GM12878 (cell line): Measurements from ENCODE around the gene GIMD1. TPM values are rescaled to one million over a fixed set of nuclear protein-coding genes. Genes with fewer than 3 reads are reported as not detected.
A peak's percentile ranks its signal among the peaks of the same experiment; 100 is the strongest.

ENCODE experiments used
- BHLHE40 ChIP-seq, 2 experiments: fragments of 450-650 bp in 1 of 2; IDR thresholded peaks; 2 replicates each; pipeline ENCODE4 v1.6.1; 2011 to 2017; ENCODE audit warnings: low read depth in 2 of 2, borderline replicate concordance in 1 of 2, improper control_type of control experiment in 1 of 2, low read length in 1 of 2, mild to moderate bottlenecking in 1 of 2
- E4F1 ChIP-seq: fragments of 450-650 bp; IDR thresholded peaks from 2 replicates; pipeline ENCODE4 v1.6.1; 2018; ENCODE audit warnings: borderline replicate concordance, mild to moderate bottlenecking; ENCODE audit not compliant: partially characterized antibody
- EGR1 ChIP-seq, 2 experiments: IDR thresholded peaks; 1 replicate in 1 of 2; 2 replicates in 1 of 2; pipeline ENCODE4 v1.6.1; 2011 to 2012; ENCODE audit warnings: low read depth in 2 of 2, low read length in 2 of 2, borderline replicate concordance in 1 of 2, mild to moderate bottlenecking in 1 of 2, moderate library complexity in 1 of 2
- FOXM1 ChIP-seq: IDR thresholded peaks from 2 replicates; pipeline ENCODE4 v1.6.1; 2012; ENCODE audit warnings: low read depth, mild to moderate bottlenecking, inconsistent platforms, low read length, moderate library complexity
- IRF3 ChIP-seq: fragments of 450-650 bp; IDR thresholded peaks from 2 replicates; pipeline ENCODE4 v1.6.1; 2014; ENCODE audit warnings: mild to moderate bottlenecking
- JUND ChIP-seq: IDR thresholded peaks from 2 replicates; pipeline ENCODE4 v1.6.1; 2012; ENCODE audit warnings: low read depth, mild to moderate bottlenecking, low read length, improper control_type of control experiment, moderate library complexity
- NFIC ChIP-seq: IDR thresholded peaks from 2 replicates; pipeline ENCODE4 v1.6.1; 2012; ENCODE audit warnings: low read depth, mild to moderate bottlenecking, inconsistent platforms, low read length, moderate library complexity
- NFYB ChIP-seq: IDR thresholded peaks from 2 replicates; pipeline ENCODE4 v1.6.1; 2011; ENCODE audit warnings: low read depth, mild to moderate bottlenecking, low read length, improper control_type of control experiment, moderate library complexity; ENCODE audit not compliant: insufficient read depth
- NR2C2 ChIP-seq: IDR thresholded peaks from 2 replicates; pipeline ENCODE4 v1.6.1; 2011; ENCODE audit warnings: borderline replicate concordance, low read depth; ENCODE audit not compliant: control insufficient read depth, insufficient read length
- PML ChIP-seq: IDR thresholded peaks from 2 replicates; pipeline ENCODE4 v1.6.1; 2012; ENCODE audit warnings: low read length, inconsistent platforms
- RELA ChIP-seq: fragments of 450-650 bp; IDR thresholded peaks from 2 replicates; pipeline ENCODE4 v1.8.0; 2014; ENCODE audit warnings: borderline replicate concordance; ENCODE audit not compliant: partially characterized antibody
- SMAD5 ChIP-seq: IDR thresholded peaks from 2 replicates; pipeline ENCODE4 v1.6.1; 2016; ENCODE audit warnings: antibody characterized with exemption, low read depth
- SMARCA5 ChIP-seq: fragments of 450-650 bp; IDR thresholded peaks from 2 replicates; pipeline ENCODE4 v1.6.1; 2017; ENCODE audit warnings: mild to moderate bottlenecking
- YBX1 ChIP-seq: fragments of 450-650 bp; IDR thresholded peaks from 2 replicates; pipeline ENCODE4 v1.6.1; 2016; ENCODE audit warnings: antibody characterized with exemption
- ZNF384 ChIP-seq: IDR thresholded peaks from 2 replicates; pipeline ENCODE4 v1.6.1; 2012; ENCODE audit warnings: low read depth, mild to moderate bottlenecking, low read length, improper control_type of control experiment, borderline replicate concordance
- polyA plus RNA-seq, 11 experiments: library from polyadenylated mRNA; depleted of rRNA in 4 of 11; unstranded in 6 of 11; stranded (reverse) in 5 of 11; fragments of >200 nt; fragmentation: Nextera tagmentation in 4 of 11; fragmentation: Illumina TruSeq in 1 of 11; extraction: Ambion mirVana in 4 of 11; extraction: Trizol in 1 of 11; gene quantifications; 1 replicate in 1 of 11; 2 replicates in 10 of 11; pipeline versions ENCODE4 v1.2.1 to v1.2.3, GENCODE V29; 2011 to 2016; ENCODE audit warnings: inconsistent platforms in 2 of 11, missing spikeins in 2 of 11, low read depth in 1 of 11
- total RNA-seq, 4 experiments: library from RNA; depleted of rRNA in 3 of 4; stranded (reverse); fragments of >200 nt in 3 of 4; fragmentation: Illumina TruSeq in 1 of 4; extraction: Trizol in 1 of 4; gene quantifications; 2 replicates each; pipeline versions ENCODE4 v1.2.1 to v1.2.3, GENCODE V29; 2013 to 2021
- TF ChIP-seq, protein P1 (sequence below): IDR thresholded peaks from 2 replicates; pipeline ENCODE4 v1.6.1; 2012; ENCODE audit warnings: improper control_type of control experiment, low read depth, low read length; ENCODE audit not compliant: insufficient replicate concordance

GIMD1 gene
- total and polyA plus RNA-seq, 10 of the 15 experiments (the other 5 are each of a cell fraction or from before 2014, with no cell fraction given): 0.14 TPM; not detected in 9

DNA sequence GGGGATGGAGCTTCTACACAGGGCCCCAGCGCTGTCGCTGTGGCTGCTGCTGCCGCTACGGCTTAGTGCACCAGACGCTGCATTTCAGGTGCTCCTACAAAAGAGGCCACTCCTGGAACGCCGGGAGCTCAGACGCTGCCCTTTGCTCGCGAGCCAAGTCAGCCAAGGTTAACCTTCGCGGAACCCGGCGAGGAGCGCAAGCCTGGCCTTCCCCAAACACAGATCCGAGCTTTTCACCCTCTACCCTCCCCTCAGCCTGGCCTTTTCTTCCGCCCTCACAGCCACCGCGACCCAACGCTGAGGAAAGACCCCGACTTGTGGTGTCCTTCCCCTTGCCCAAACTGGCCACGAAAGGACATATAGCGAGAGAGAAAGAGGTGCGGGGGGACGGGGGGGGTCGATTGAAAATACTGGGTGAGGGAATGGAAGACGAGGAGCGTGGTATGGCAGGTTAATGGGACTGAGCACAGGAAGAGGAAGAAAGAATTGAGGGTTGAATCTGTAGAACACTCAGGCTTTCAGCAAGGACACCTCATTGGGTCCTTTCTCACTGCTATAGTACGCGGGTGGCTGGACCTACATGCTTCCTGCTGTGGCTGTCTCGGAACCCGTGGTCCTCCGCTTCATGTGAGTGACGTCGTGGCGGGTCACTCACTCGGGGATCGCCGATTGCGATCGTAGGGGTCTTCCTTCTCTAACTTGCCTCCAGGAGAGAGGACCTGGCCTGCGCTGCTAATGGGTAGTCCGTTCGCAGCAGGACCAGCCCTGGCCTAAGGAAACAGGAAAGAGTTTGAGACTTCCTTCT lies 52.4 kb downstream of the GIMD1 start, which contains the start of the genes AIMP1 and TBCK (continued):
- TF ChIP-seq, protein P1, sequence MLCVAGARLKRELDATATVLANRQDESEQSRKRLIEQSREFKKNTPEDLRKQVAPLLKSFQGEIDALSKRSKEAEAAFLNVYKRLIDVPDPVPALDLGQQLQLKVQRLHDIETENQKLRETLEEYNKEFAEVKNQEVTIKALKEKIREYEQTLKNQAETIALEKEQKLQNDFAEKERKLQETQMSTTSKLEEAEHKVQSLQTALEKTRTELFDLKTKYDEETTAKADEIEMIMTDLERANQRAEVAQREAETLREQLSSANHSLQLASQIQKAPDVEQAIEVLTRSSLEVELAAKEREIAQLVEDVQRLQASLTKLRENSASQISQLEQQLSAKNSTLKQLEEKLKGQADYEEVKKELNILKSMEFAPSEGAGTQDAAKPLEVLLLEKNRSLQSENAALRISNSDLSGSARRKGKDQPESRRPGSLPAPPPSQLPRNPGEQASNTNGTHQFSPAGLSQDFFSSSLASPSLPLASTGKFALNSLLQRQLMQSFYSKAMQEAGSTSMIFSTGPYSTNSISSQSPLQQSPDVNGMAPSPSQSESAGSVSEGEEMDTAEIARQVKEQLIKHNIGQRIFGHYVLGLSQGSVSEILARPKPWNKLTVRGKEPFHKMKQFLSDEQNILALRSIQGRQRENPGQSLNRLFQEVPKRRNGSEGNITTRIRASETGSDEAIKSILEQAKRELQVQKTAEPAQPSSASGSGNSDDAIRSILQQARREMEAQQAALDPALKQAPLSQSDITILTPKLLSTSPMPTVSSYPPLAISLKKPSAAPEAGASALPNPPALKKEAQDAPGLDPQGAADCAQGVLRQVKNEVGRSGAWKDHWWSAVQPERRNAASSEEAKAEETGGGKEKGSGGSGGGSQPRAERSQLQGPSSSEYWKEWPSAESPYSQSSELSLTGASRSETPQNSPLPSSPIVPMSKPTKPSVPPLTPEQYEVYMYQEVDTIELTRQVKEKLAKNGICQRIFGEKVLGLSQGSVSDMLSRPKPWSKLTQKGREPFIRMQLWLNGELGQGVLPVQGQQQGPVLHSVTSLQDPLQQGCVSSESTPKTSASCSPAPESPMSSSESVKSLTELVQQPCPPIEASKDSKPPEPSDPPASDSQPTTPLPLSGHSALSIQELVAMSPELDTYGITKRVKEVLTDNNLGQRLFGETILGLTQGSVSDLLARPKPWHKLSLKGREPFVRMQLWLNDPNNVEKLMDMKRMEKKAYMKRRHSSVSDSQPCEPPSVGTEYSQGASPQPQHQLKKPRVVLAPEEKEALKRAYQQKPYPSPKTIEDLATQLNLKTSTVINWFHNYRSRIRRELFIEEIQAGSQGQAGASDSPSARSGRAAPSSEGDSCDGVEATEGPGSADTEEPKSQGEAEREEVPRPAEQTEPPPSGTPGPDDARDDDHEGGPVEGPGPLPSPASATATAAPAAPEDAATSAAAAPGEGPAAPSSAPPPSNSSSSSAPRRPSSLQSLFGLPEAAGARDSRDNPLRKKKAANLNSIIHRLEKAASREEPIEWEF: no peak
- TF ChIP-seq FOXM1 (no peak), SMAD5 (peak; percentile 72), SMARCA5 (0 out of 2 replicates have a peak, but pooled peaks have one; percentile 11), ZNF384 (no peak), EGR1 (IDR thresholded peaks at IDR 0.05; ENCODE audit: borderline replicate concordance in 1 of 2, low read depth in 2 of 2, low read length in 2 of 2) (0 out of 3 replicates have a peak, but pooled peaks of 1 of the 2 experiments have one; percentile 42), JUND (no peak), BHLHE40 (IDR thresholded peaks at IDR 0.05; ENCODE audit: borderline replicate concordance in 1 of 2, low read depth in 2 of 2, low read length in 1 of 2) (peak; percentile 14 to 35; a peak in 1 of 4 replicates), PML (peak; percentile 90), E4F1 (peak; percentile 73), NR2C2 (no peak), NFIC (peak; percentile 57; the same call in 1 of the 2 replicates), IRF3 (no peak), NFYB (no peak), RELA (peak; percentile 73), YBX1 (no peak)
